ENCODE data around the gene NUP62.
A peak's percentile ranks its signal among the peaks of the same experiment; 100 is the strongest.

- TF ChIP-seq CTCF (IDR thresholded peaks at IDR 0.05 in 8 of 11, conservative IDR thresholded peaks at IDR 0.05 in 3 of 11) (no peak), POLR2A (IDR thresholded peaks at IDR 0.05) (peak in 1 of 3 donors; percentile 45)
Measured at GRCh38 chr19:49876422-49877019, 52.8 kb downstream of the NUP62 start.

Measured in spleen (tissue), 7 donors.